ENCODE data around the gene SGK1.

Gene SGK1

GRCh38 chr6:134123666-134124208 lies 194.2 kb downstream of the SGK1 start:
- DNase-seq (ENCODE audit: low read depth in 2 of 2) = no peak

- DNase-seq (ENCODE audit: low read depth in 2 of 2) = no peak
These were observed 195.1 kb downstream of the SGK1 start for GRCh38 chr6:134122775-134123174.

- DNase-seq (ENCODE audit: low read depth in 2 of 2) = no peak
These were observed 198.4 kb downstream of the SGK1 start for GRCh38 chr6:134119486-134119885.

Data from stimulated activated CD4-positive, alpha-beta T cell treated with anti-CD3 and anti-CD28 coated beads, Interleukin-4, amount 100 ng/mL, for 48 hours (primary cell).